Activated naive CD4-positive, alpha-beta T cell treated with anti-CD3 and anti-CD28 coated beads, Interleukin-2, amount 10 ng/mL, durations not matched to agents 7 days and 5 days (primary cell): ENCODE data around the gene COPG2.

ENCODE experiments used
- CTCF ChIA-PET: fragments of 350-600 bp; sonication (Branson Sonifier 250); formaldehyde crosslinking; loops from one replicate; lab custom pipeline; 2021; ENCODE audit warnings: antibody characterized with exemption; lab: Charles Lee
- DNase-seq: peaks from one replicate; pipeline ENCODE4 v3.0.0-alpha.2; 2020
- H3K27ac Mint-ChIP-seq: one replicate; pipeline ENCODE4 v1.8.0; 2021; ENCODE audit warnings: mild to moderate bottlenecking, moderate library complexity, mixed read lengths
- H3K27me3 Mint-ChIP-seq: one replicate; pipeline ENCODE4 v1.8.0; 2021; ENCODE audit warnings: mild to moderate bottlenecking, mixed read lengths
- H3K36me3 Mint-ChIP-seq: one replicate; pipeline ENCODE4 v1.8.0; 2021; ENCODE audit warnings: mixed read lengths
- H3K4me1 Mint-ChIP-seq: one replicate; pipeline ENCODE4 v1.8.0; 2021; ENCODE audit warnings: mixed read lengths
- H3K4me3 Mint-ChIP-seq: one replicate; pipeline ENCODE4 v1.8.0; 2021; ENCODE audit warnings: mild to moderate bottlenecking, moderate library complexity, mixed read lengths
- H3K9me3 Mint-ChIP-seq: one replicate; pipeline ENCODE4 v1.8.0; 2021; ENCODE audit warnings: mixed read lengths

The COPG2 gene

GRCh38 chr7:130673066-130673465 is 4.5 kb upstream of the COPG2 start:
- Mint-ChIP-seq H3K9me3 (no peaks in the 10 kb centered on the region), H3K27me3 (peaks cover 13% of the 10 kb centered on the region), H3K4me1 (peaks cover 10% of the 10 kb centered on the region)

GRCh38 chr7:130672146-130672545 is 3.6 kb upstream of the COPG2 start:
- no peak for DNase-seq
- no peak overlapping the region for H3K27ac Mint-ChIP-seq
- H3K27me3 Mint-ChIP-seq: peaks cover 13% of the 10 kb centered on the region
- H3K4me1 Mint-ChIP-seq: peaks cover 18% of the 10 kb centered on the region
- H3K36me3 Mint-ChIP-seq: peaks cover 3% of the 10 kb centered on the region
- no peaks in the 10 kb centered on the region for H3K9me3 Mint-ChIP-seq
- CTCF ChIA-PET: no interaction called here
- H3K4me3 Mint-ChIP-seq: no peak overlapping the region

More at GRCh38 chr7:130673066-130673465, 4.5 kb upstream of the COPG2 start:
- H3K36me3 Mint-ChIP-seq: no peaks in the 10 kb centered on the region
- H3K4me3 Mint-ChIP-seq: no peak overlapping the region
- no peak overlapping the region for H3K27ac Mint-ChIP-seq
- no peak for DNase-seq
- CTCF ChIA-PET: no interaction called here

- H3K4me3 Mint-ChIP-seq: peak overlapping the region; percentile 85
- CTCF ChIA-PET: no interaction called here
Observed at GRCh38 chr7:130669085-130669700, 645 bp upstream of the COPG2 start.

GRCh38 chr7:130667593-130668257 is 823 bp downstream of the COPG2 start:
- Mint-ChIP-seq H3K36me3 (peaks cover 5% of the 10 kb centered on the region), H3K4me3 (peak overlapping the region; percentile 88), H3K9me3 (no peaks in the 10 kb centered on the region), H3K27me3 (peaks cover 8% of the 10 kb centered on the region), H3K4me1 (peaks cover 19% of the 10 kb centered on the region), H3K27ac (peak overlapping the region; percentile 75)
- CTCF ChIA-PET: no interaction called here
- DNase-seq: no peak

More at GRCh38 chr7:130669085-130669700, 645 bp upstream of the COPG2 start:
- Mint-ChIP-seq H3K27ac (peak overlapping the region; percentile 58), H3K9me3 (no peaks in the 10 kb centered on the region), H3K27me3 (peaks cover 13% of the 10 kb centered on the region), H3K4me1 (peaks cover 19% of the 10 kb centered on the region), H3K36me3 (peaks cover 5% of the 10 kb centered on the region)
- DNase-seq: no peak

- peaks cover 8% of the 10 kb centered on the region for H3K4me1 Mint-ChIP-seq
- CTCF ChIA-PET: interaction anchor here (0.6 kb wide), 1 partner anchor 175 kb away, joined by 4 read pairs; no protein-coding TSS in a partner anchor
Observed at GRCh38 chr7:130662426-130662825, 6.1 kb downstream of the COPG2 start.

GRCh38 chr7:130655286-130655685 is 13.3 kb downstream of the COPG2 start:
- Mint-ChIP-seq H3K27ac (no peak overlapping the region), H3K27me3 (no peaks in the 10 kb centered on the region), H3K4me1 (no peaks in the 10 kb centered on the region), H3K36me3 (peaks cover 2% of the 10 kb centered on the region), H3K4me3 (no peak overlapping the region), H3K9me3 (no peaks in the 10 kb centered on the region)
- DNase-seq: no peak
- CTCF ChIA-PET: no interaction called here

More at GRCh38 chr7:130662426-130662825, 6.1 kb downstream of the COPG2 start:
- Mint-ChIP-seq H3K36me3 (peaks cover 9% of the 10 kb centered on the region), H3K27ac (no peak overlapping the region), H3K9me3 (no peaks in the 10 kb centered on the region), H3K4me3 (no peak overlapping the region), H3K27me3 (no peaks in the 10 kb centered on the region)
- DNase-seq: no peak

GRCh38 chr7:130654850-130655249 is 13.7 kb downstream of the COPG2 start:
- Mint-ChIP-seq H3K36me3 (peaks cover 3% of the 10 kb centered on the region), H3K4me1 (peaks cover 2% of the 10 kb centered on the region), H3K27me3 (no peaks in the 10 kb centered on the region), H3K4me3 (no peak overlapping the region), H3K9me3 (no peaks in the 10 kb centered on the region), H3K27ac (no peak overlapping the region)
- no peak for DNase-seq
- CTCF ChIA-PET: no interaction called here

- H3K27ac Mint-ChIP-seq: no peak overlapping the region
- no peak overlapping the region for H3K4me3 Mint-ChIP-seq
- H3K27me3 Mint-ChIP-seq: no peaks in the 10 kb centered on the region
- peaks cover 14% of the 10 kb centered on the region for H3K4me1 Mint-ChIP-seq
- H3K9me3 Mint-ChIP-seq: peaks cover 4% of the 10 kb centered on the region
- CTCF ChIA-PET: no interaction called here
- DNase-seq: no peak
- peaks cover 16% of the 10 kb centered on the region for H3K36me3 Mint-ChIP-seq
Observed at GRCh38 chr7:130650611-130651120, 17.9 kb downstream of the COPG2 start.

GRCh38 chr7:130649004-130649790 is 19.4 kb downstream of the COPG2 start:
- CTCF ChIA-PET: interaction anchor here (0.6 kb wide), 1 partner anchor 20 kb away, joined by 3 read pairs; no protein-coding TSS in a partner anchor
- no peak overlapping the region for H3K4me3 Mint-ChIP-seq
- H3K36me3 Mint-ChIP-seq: peaks cover 16% of the 10 kb centered on the region
- H3K27ac Mint-ChIP-seq: no peak overlapping the region
- no peak for DNase-seq
- peaks cover 14% of the 10 kb centered on the region for H3K4me1 Mint-ChIP-seq
- no peaks in the 10 kb centered on the region for H3K27me3 Mint-ChIP-seq
- H3K9me3 Mint-ChIP-seq: peaks cover 7% of the 10 kb centered on the region

GRCh38 chr7:130648580-130648979 is 20.0 kb downstream of the COPG2 start:
- CTCF ChIA-PET: no interaction called here
- DNase-seq: no peak
- Mint-ChIP-seq H3K4me1 (peaks cover 14% of the 10 kb centered on the region), H3K27ac (no peak overlapping the region), H3K36me3 (peaks cover 16% of the 10 kb centered on the region), H3K9me3 (peaks cover 7% of the 10 kb centered on the region), H3K4me3 (no peak overlapping the region), H3K27me3 (no peaks in the 10 kb centered on the region)

GRCh38 chr7:130642383-130642782 is 26.2 kb downstream of the COPG2 start:
- no peaks in the 10 kb centered on the region for H3K27me3 Mint-ChIP-seq
- H3K4me3 Mint-ChIP-seq: no peak overlapping the region
- H3K4me1 Mint-ChIP-seq: peaks cover 12% of the 10 kb centered on the region
- peaks cover 11% of the 10 kb centered on the region for H3K9me3 Mint-ChIP-seq
- CTCF ChIA-PET: no interaction called here
- H3K27ac Mint-ChIP-seq: no peak overlapping the region
- no peak for DNase-seq
- peaks cover 5% of the 10 kb centered on the region for H3K36me3 Mint-ChIP-seq

GRCh38 chr7:130641497-130641896 is 27.1 kb downstream of the COPG2 start:
- H3K36me3 Mint-ChIP-seq: peaks cover 3% of the 10 kb centered on the region
- no peak overlapping the region for H3K4me3 Mint-ChIP-seq
- CTCF ChIA-PET: no interaction called here

GRCh38 chr7:130641040-130641439 is 27.5 kb downstream of the COPG2 start:
- Mint-ChIP-seq H3K27me3 (no peaks in the 10 kb centered on the region), H3K36me3 (peaks cover 2% of the 10 kb centered on the region), H3K4me1 (peaks cover 12% of the 10 kb centered on the region), H3K27ac (no peak overlapping the region), H3K9me3 (peaks cover 16% of the 10 kb centered on the region), H3K4me3 (no peak overlapping the region)
- no peak for DNase-seq
- CTCF ChIA-PET: no interaction called here

More at GRCh38 chr7:130641497-130641896, 27.1 kb downstream of the COPG2 start:
- Mint-ChIP-seq H3K4me1 (peaks cover 12% of the 10 kb centered on the region), H3K27me3 (no peaks in the 10 kb centered on the region), H3K27ac (no peak overlapping the region), H3K9me3 (peaks cover 16% of the 10 kb centered on the region)
- DNase-seq: no peak

- Mint-ChIP-seq H3K27ac (no peak overlapping the region), H3K36me3 (peaks cover 3% of the 10 kb centered on the region), H3K4me1 (peaks cover 12% of the 10 kb centered on the region), H3K27me3 (no peaks in the 10 kb centered on the region), H3K9me3 (peaks cover 22% of the 10 kb centered on the region), H3K4me3 (no peak overlapping the region)
- no peak for DNase-seq
- CTCF ChIA-PET: interaction anchor here (0.7 kb wide), 1 partner anchor 396 kb away, joined by 3 read pairs; no protein-coding TSS in a partner anchor
Observed at GRCh38 chr7:130639388-130639787, 29.2 kb downstream of the COPG2 start.
